ENCODE measurements around the gene PPM1L.
"Not testable (repeated sequence)": the region's sequence is repeated elsewhere in the genome, so short reads cannot be mapped to it uniquely, and the experiment has no call there.

The PPM1L gene

GRCh38 chr3:160941885-160942494 is 186.0 kb downstream of the PPM1L start:
- DNase-seq, result no peak

GRCh38 chr3:160943996-160944395 is 188.0 kb downstream of the PPM1L start:
- DNase-seq, result no peak

GRCh38 chr3:160945336-160945735 is 189.3 kb downstream of the PPM1L start:
- no peak for DNase-seq

GRCh38 chr3:160948273-160948672 is 192.2 kb downstream of the PPM1L start:
- no peak for DNase-seq

GRCh38 chr3:160949460-160949859 is 193.4 kb downstream of the PPM1L start:
- no peak for DNase-seq

- no peak for DNase-seq
Observed at GRCh38 chr3:160950542-160950941, 194.5 kb downstream of the PPM1L start.

GRCh38 chr3:160950954-160951353 is 194.9 kb downstream of the PPM1L start:
- no peak for DNase-seq

- no peak for DNase-seq
Observed at GRCh38 chr3:160951642-160952487, 195.8 kb downstream of the PPM1L start.

GRCh38 chr3:160953686-160954085 is 197.7 kb downstream of the PPM1L start:
- no peak for DNase-seq

- DNase-seq, result no peak
Observed at GRCh38 chr3:160956785-160957184, 200.8 kb downstream of the PPM1L start.

GRCh38 chr3:160960568-160960967 is 204.5 kb downstream of the PPM1L start:
- DNase-seq, result no peak

- DNase-seq, result no peak
Observed at GRCh38 chr3:160963949-160964348, 207.9 kb downstream of the PPM1L start.

GRCh38 chr3:160968761-160969160 is 212.7 kb downstream of the PPM1L start:
- DNase-seq, result no peak

- no peak for DNase-seq
Observed at GRCh38 chr3:160973067-160973809, 217.2 kb downstream of the PPM1L start.

GRCh38 chr3:160977773-160978172 is 221.7 kb downstream of the PPM1L start:
- no peak for DNase-seq

GRCh38 chr3:160980740-160981139 is 224.7 kb downstream of the PPM1L start:
- no peak for DNase-seq

GRCh38 chr3:160981217-160981938 is 225.3 kb downstream of the PPM1L start:
- no peak for DNase-seq

- DNase-seq, result no peak
Observed at GRCh38 chr3:160982491-160982890, 226.5 kb downstream of the PPM1L start.

- DNase-seq, result not testable (repeated sequence)
Observed at GRCh38 chr3:160983900-160984299, 227.9 kb downstream of the PPM1L start.

GRCh38 chr3:160986069-160986468 is 230.0 kb downstream of the PPM1L start:
- no peak for DNase-seq

- DNase-seq, result no peak
Observed at GRCh38 chr3:160987982-160988964, 232.2 kb downstream of the PPM1L start.

- DNase-seq, result no peak
Observed at GRCh38 chr3:160990446-160990845, 234.4 kb downstream of the PPM1L start.

All from activated gamma-delta T cell (primary cell).